HG02884 (cell line): ENCODE results near the gene BARX2.
A peak's percentile ranks its signal among the peaks of the same experiment; 100 is the strongest.

ENCODE experiments used
- ATAC-seq: cut with Tn5 transposase; IDR thresholded peaks from one replicate; pipeline ENCODE4 v1.9.1; 2021; ENCODE audit warnings: mild to moderate bottlenecking, moderate library complexity; ENCODE audit not compliant: unreplicated experiment

Gene BARX2

DNA sequence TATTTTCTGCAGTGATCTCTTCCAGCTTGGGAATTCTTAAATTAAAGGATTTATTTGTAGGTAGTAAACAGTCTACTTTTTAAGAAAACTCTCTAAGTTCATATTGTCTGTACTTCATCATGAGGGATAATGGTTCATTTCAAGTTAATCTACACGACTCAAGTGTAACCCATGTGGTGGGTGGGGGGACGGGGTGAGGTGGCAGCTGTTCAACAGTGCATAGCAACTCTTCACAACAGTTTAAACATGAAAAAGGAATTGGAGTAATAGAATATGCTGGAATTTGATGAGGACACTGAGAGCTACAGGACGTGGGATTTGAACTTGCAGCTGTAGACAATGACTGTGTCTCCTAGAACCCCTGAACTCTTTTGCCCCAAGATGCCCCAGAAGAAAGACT is 20.8 kb downstream of the BARX2 start:
- ATAC-seq = no peak

DNA sequence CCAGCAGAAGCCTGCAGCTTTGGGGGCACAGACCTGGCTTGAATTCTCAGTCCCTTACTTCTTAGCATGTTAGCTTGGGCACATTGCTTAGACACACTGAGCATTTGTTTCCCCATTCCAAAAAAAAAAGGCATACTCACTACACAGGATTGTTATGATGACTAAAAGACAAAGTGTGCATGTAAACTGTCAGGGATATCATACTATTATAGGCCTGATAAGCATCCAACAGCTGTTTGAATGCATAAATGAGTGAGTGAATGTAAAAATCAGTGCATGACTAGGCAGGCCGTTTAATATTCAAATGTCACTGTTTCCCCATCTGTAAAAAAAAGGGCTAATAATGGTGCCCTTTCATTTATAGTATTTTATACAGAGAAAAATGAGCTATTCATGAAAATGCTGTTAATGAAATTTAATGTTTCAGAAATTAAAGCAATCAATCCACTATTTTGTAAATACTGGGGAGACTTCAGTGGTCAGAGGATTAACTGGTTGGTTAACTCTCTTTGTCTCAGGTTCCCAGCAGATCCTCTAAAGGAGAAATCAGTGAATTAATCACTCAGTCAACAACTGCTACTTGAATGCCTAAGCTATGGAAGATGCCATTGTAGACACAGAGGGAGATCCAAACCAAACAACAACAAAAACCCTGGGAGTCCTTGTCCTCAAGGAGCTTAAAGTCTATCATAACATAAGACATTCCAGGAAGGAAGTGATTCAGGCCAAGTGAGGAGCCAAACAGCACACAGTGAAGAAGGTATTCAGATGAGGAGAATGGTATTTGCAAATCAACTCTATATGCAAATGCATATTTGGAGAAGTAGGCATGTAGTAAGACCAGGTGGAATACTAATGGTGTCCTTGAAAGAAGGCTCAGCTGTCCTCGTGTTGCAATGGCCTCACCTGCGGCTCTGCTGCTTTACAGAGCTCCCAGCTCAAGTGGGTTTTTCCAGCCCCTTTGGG is 26.8 kb downstream of the BARX2 start:
- ATAC-seq = no peak

GRCh38 chr11:129404731-129405130 is 29.1 kb downstream of the BARX2 start:
- ATAC-seq = no peak

- ATAC-seq = no peak
Measured at GRCh38 chr11:129408865-129409444, 33.3 kb downstream of the BARX2 start.

GRCh38 chr11:129410395-129410960 is 34.8 kb downstream of the BARX2 start:
- no peak for ATAC-seq

DNA sequence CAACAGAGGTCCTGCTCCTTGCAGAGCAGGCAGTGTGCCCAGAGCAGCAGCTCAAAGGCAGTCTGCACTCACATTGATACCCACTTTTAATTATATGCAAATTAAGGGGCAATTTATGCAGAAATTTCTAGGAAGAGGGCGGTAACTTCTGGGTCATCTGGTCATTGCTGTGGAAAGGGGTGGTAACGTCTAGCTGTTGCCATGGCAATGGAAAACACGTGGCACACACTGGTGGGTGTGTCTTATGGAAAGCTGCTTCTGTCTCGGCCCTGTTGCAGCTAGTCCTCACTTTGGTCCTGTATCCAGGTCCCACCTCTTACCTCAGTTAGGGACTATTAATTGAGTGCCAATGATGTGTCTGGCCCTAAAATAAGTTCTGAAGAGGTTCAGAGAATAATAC is 36.8 kb downstream of the BARX2 start:
- ATAC-seq = no peak

DNA sequence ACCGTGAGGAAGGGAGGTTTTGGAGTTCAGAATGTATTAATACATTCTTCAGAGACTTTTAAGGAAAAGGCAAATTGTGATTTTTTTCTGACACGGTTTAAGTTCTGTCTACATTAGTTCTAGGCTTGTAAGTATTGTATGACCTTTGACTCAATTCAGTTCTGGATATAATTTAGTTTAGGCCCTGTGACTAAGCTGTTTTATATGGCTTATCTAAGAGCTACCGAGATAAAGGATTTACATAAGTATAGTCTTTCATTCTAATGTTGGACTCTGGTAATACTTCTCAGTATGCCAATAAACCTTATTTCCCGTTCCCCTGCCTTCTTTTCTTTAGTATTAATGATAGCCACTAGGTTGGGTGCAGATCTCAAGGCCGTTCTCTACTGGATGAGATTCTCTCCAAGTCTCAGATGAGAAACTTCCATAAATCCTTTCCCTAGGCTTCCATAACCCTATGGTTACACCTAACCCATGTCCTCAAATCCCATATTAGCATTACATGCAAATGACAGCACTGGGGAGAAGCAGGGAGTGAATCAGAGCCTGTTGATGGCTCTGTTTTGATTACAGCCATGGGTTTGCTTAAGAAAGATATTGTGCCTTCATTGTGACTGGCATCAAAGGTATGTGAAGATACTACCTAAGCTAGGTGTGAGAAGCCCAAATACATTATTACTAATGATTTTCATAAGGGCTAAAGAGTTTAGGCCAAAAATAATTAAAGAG is 38.7 kb downstream of the BARX2 start:
- no peak for ATAC-seq

GRCh38 chr11:129416080-129416820 is 40.6 kb downstream of the BARX2 start:
- ATAC-seq = no peak

GRCh38 chr11:129417458-129417857 is 41.8 kb downstream of the BARX2 start:
- peak; percentile 29 for ATAC-seq

DNA sequence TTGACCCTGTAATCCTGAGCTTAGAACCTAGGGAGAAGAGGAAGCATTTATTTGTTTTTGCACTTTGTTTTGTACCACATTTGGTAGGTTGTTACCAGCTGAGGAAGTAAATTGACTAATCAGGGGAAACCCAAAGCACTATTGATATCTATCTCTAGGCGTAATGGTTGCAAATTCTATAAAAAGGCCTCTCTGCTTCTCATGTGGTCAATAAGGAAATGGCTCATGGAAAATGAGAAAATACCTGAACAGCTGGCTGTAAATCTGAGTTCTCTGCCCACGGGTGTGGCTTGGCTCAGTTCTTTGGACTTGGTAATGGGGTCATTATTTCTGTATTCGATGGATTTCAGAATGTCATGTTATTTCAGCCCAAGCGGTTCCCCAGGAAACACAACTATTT is 42.4 kb downstream of the BARX2 start:
- ATAC-seq = peak; percentile 73

DNA sequence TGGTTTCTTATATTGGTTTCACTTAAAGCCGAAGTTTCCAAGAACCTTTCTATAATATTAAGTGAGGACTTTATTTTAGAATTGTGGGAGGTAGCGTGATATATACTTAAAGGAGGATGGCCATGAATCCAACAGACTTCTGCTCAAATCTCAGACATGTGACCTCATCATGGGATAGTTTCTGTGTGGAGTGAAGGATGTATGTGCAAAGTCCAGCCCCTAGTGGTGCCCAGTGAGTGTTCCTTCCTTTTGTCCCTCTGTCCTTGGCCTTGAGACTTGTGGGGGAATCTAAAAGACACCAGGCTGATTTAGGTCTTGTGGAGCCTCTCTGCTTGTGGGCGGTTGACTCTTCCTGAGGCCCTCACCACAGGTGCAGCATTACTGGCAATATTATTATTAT is 43.7 kb downstream of the BARX2 start:
- no peak for ATAC-seq

- no peak for ATAC-seq
Measured at GRCh38 chr11:129423426-129423825, 47.8 kb downstream of the BARX2 start.

- no peak for ATAC-seq
Measured at GRCh38 chr11:129425214-129425613, 49.6 kb downstream of the BARX2 start.

DNA sequence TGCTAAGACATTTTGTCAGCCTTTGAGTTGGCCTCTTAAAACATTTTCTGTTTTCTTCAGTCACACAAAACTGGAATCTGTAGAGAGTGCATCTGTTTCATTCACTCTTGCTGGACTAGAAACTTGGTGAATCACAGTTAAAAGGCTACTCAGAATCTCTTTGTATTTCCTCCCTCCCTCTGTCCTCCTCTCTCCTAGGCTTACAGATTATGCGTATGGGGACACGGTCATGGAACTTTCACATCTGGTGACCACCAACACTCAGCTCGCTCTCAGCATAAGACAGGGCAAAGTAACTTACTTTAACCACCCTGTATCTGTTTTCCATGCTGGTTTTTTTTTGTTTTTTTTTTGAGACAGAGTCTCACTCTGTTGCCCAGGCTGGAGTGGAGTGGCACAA is 50.4 kb downstream of the BARX2 start:
- no peak for ATAC-seq

GRCh38 chr11:129426776-129427175 is 51.1 kb downstream of the BARX2 start:
- no peak for ATAC-seq

DNA sequence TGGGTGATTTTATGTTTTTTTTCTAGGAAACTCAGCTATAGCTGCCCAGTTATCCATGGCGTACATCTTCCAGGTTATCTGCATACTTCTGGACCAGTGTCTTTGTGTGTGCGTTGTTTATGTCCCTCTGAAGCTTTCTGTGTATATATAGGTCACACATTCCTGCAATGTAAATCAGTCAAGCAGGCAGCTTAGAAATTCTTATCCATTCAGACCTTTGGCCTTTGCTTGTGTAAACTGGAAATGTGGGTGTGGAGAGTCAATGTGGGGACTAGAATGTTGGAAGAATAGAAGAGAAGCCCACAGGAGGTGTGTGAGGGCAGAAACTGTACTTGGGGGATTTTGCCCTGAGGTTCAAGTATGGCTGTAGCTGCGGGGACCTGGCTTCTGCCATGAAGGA is 51.7 kb downstream of the BARX2 start:
- no peak for ATAC-seq

DNA sequence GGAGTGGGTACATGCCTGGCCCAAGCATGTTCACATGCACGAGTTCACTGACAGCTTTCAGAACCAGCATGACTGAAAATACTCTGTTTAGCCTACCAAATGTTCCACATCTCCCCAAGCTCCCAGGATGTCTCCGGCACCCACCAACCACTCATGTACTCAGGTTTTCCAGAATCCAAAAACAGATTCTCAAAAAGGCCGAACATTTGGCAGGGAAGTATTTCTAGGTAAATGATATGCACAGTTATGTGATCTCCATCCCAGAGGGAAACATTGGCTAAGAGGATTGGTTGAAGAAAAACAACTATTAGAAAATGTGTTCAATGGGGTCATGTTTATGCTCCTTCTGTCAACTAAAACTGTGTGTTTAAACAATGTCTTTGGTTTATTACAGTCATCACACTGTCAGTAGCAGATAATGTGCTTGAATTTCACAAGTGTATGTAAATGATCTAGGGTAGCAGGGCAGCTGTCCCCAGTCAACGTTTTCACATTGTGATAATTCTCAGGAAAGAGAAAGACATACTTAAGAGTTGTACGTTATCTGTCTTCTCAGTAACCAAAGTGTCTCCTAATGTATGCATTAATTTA is 52.3 kb downstream of the BARX2 start:
- no peak for ATAC-seq

DNA sequence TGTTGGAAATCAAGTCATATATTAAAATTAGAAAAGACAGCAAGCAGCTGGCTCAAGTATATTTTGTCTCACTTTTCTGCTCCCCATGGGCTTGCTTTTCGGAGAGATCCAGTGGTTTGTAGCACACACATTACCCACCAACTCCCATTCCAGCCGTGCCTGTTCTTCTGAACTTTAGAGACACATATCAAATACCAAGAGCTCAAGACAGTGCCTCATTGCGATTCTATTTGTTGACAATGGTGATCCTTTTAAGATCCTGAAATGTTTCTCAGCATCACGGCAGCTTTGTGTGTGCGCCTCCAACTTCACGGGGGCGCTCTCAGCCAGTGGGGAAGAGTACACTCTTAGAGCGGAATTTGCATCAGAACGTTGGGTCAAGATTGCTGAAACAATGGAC is 52.9 kb downstream of the BARX2 start:
- no peak for ATAC-seq

DNA sequence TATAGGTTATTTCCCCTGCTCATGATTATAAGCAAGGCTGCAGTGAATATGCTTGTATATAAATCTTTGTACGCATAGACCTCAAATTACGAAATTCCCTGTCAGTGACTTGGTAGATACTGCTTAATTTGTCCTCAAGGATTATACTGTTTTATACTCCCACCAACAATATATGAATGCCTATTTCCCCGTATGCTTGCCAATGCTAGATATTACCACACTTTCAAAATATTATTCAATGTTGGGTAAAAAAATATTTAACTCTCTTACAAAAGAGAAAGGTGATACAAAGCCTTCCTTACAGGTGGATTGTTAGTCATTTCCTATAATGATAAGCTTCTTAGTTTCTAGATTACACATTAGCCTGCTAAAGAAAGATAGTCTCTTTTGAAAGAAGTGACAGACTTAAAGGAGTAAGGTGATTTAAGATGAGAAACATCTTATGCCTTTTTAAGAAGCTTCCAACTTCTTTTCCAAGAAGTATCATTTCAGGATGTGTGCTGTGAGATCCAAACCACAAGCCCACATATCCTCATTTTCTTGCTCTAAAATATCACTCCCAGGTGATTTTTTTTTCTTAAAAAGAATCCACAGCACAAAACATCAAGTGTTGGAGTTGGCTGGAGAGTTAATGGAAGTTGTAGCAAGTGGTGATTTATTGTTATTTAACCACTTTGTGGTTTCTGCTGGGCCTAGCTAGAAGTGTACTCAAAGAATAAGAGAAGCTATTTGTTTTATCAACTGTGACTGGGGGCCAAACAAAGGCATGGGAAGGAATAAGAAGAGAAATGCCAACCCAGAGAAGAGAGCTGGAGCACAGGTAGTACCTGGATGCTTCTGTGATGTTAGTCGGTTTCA is 59.2 kb downstream of the BARX2 start:
- no peak for ATAC-seq
